WERI-Rb-1 (cell line): Measurements from ENCODE around the gene AKAP13.

Experiments used
- DNase-seq: peaks from one replicate; pipeline ENCODE4 v3.0.0-alpha.2; 2020
- H3K27ac ChIP-seq: fragments of 250-450 bp; sonication (Bioruptor Pico); 2 replicates; pipeline ENCODE4 v1.5.1; 2020; ENCODE audit warnings: mild to moderate bottlenecking, moderate library complexity
- H3K27me3 ChIP-seq: fragments of 250-450 bp; sonication (Bioruptor Pico); 2 replicates; pipeline ENCODE4 v1.5.1; 2021; ENCODE audit warnings: mild to moderate bottlenecking, low read depth, moderate library complexity; ENCODE audit not compliant: insufficient read depth, severe bottlenecking
- H3K36me3 ChIP-seq: fragments of 250-450 bp; sonication (Bioruptor Pico); 2 replicates; pipeline ENCODE4 v1.5.1; 2020; ENCODE audit warnings: mild to moderate bottlenecking, moderate library complexity
- H3K4me3 ChIP-seq: 2 replicates; pipeline ENCODE4 v1.5.1; 2011; ENCODE audit warnings: low read depth, mild to moderate bottlenecking, control low read depth, low read length
- H3K9me3 ChIP-seq: fragments of 250-450 bp; sonication (Bioruptor Pico); 2 replicates; pipeline ENCODE4 v1.5.1; 2021; ENCODE audit warnings: mild to moderate bottlenecking, moderate library complexity; ENCODE audit not compliant: severe bottlenecking
- CTCF ChIP-seq: IDR thresholded peaks from 2 replicates; pipeline ENCODE4 v1.5.1; 2011; ENCODE audit warnings: low read depth, mild to moderate bottlenecking, control low read depth, inconsistent platforms, low read length

The AKAP13 gene

DNA sequence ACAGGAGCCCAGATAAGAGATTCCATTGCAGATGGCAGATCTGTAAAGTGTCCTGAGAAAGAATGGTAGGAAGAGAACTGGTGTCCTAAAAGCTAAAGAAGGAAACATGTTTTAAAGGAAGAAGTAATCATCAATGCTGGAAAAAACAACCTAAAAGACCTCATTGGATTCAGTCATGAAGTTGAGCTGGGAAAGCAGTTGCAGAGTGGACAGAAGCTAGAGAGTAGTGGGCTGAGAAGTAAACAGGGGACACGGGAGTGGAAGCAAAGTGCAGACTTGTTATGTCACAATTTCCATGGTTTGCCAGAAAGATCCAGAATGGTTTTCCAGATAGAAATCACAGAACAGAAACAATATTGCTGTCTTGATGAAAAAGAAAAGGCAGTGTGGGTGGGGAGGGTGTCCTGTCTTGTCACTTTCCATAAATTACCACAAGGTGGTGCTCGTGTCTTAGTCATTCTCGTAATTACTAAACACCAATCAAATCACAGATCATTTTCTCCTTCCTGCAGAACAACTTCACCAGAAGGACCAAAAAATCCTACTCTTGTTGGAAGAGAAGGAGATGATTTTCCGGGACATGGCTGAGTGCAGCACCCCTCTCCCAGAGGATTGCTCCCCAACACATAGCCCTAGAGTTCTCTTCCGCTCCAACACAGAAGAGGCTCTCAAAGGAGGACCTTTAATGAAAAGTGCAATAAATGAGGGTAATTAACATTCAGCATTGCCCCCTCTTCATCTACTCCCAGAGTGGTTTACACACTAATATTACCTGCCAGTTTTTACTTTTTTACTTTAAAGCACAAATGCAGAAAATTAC lies 349.8 kb downstream of the AKAP13 start:
- H3K36me3 ChIP-seq, result peaks cover 97% of the 10 kb centered on the region

DNA sequence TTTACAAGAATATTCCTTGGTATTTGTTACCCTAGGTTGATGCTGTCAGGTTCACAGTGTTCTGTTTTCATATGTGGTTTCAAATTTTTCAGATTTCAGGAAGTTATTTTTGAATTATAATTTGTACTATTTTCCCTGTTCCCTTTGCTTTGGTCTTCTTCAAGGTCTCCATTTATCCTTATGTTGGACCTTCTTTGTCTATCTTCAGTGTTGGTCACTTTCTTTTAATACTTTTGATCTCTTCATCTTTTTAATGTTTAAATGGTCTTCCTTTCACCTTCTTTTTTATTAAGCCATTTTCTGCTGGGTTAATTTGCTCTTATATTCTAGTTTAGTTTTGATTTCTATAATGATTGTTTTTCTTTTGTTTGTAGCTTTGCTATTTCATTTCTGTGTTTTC lies 353.0 kb downstream of the AKAP13 start:
- TF ChIP-seq CTCF, result no peak

More for the DNA sequence above, 349.8 kb downstream of the AKAP13 start:
- Histone ChIP-seq H3K9me3 (no peaks in the 10 kb centered on the region), H3K27me3 (no peaks in the 10 kb centered on the region), H3K27ac (no peak overlapping the region), H3K4me3 (no peak overlapping the region)
- no peak for DNase-seq
- peak; percentile 71 for TF ChIP-seq CTCF

DNA sequence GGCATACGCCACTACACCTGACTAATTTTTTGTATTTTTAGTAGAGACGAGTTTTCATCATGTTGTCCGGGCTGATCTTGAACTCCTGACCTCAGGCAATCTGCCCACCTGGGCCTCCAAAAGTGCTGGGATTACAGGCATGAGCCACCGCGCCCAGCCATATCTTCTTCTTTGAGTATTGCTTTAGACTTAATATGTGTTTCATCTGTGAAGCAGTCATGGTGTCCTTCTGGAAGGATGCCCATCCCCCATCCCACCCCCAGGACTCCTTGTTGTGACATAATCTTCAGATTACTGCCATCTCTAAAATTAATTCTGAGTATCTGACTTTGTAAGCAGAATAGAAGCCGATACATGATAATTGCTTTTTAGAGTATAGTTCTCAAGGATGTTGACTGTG lies 356.7 kb downstream of the AKAP13 start:
- Histone ChIP-seq H3K9me3 (no peaks in the 10 kb centered on the region), H3K27me3 (no peaks in the 10 kb centered on the region), H3K27ac (no peak overlapping the region), H3K4me3 (no peak overlapping the region), H3K36me3 (peaks cover 83% of the 10 kb centered on the region)
- DNase-seq, result no peak
- no peak for TF ChIP-seq CTCF

More for the DNA sequence above, 353.0 kb downstream of the AKAP13 start:
- DNase-seq, result no peak
- H3K36me3 ChIP-seq, result peaks cover 94% of the 10 kb centered on the region
- H3K27me3 ChIP-seq, result no peaks in the 10 kb centered on the region
- no peaks in the 10 kb centered on the region for H3K9me3 ChIP-seq
- no peak overlapping the region for H3K4me3 ChIP-seq
- no peak overlapping the region for H3K27ac ChIP-seq

DNA sequence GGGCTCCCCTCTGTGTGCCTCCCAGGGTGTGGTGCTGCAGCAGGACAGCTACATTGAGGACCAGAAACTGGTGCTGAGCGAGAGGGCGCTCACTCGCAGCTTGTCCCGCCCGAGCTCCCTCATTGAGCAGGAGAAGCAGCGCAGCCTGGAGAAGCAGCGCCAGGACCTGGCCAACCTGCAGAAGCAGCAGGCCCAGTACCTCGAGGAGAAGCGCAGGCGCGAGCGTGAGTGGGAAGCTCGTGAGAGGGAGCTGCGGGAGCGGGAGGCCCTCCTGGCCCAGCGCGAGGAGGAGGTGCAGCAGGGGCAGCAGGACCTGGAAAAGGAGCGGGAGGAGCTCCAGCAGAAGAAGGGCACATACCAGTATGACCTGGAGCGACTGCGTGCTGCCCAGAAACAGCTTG lies 360.6 kb downstream of the AKAP13 start:
- no peak for TF ChIP-seq CTCF
- Histone ChIP-seq H3K9me3 (no peaks in the 10 kb centered on the region), H3K27me3 (no peaks in the 10 kb centered on the region), H3K27ac (no peak overlapping the region), H3K36me3 (peaks cover 82% of the 10 kb centered on the region), H3K4me3 (no peak overlapping the region)
- DNase-seq, result no peak

- no peak for TF ChIP-seq CTCF
- peaks cover 82% of the 10 kb centered on the region for H3K36me3 ChIP-seq
- no peaks in the 10 kb centered on the region for H3K27me3 ChIP-seq
- H3K4me3 ChIP-seq, result no peak overlapping the region
- no peak overlapping the region for H3K27ac ChIP-seq
- no peaks in the 10 kb centered on the region for H3K9me3 ChIP-seq
- no peak for DNase-seq
These were observed 361.3 kb downstream of the AKAP13 start for GRCh38 chr15:85741662-85742061.
